HCT116 (cell line): ENCODE data around the gene PRELID1. TPM values are rescaled to one million over a fixed set of nuclear protein-coding genes. Genes with fewer than 3 reads are reported as not detected.

Experiments used
- ATAC-seq: fragments of 200-7000 bp; cut with Tn5 transposase; 2 replicates; pipeline ENCODE4 v1.9.1; 2020; ENCODE audit warnings: mild to moderate bottlenecking, moderate library complexity
- Bru-seq: library from RNA; stranded (reverse); fragments of 400-500 nt; gene quantifications from one replicate; lab custom pipeline; 2021; lab: Mats Ljungman, UMichigan
- BruChase-seq, 2 experiments: library from RNA; stranded (reverse); fragments of 400-500 nt; gene quantifications; one replicate each; lab custom pipeline; 2021; lab: Mats Ljungman, UMichigan
- BruUV-seq: library from RNA; stranded (reverse); fragments of 400-500 nt; replicated peaks from 2 replicates; lab custom pipeline; 2021; lab: Mats Ljungman, UMichigan
- CTCF ChIA-PET: fragments of 300-600 bp; sonication (Branson Sonifier 250); formaldehyde crosslinking; loops from one replicate; lab custom pipeline; 2021; ENCODE audit warnings: antibody characterized with exemption; lab: Charles Lee
- POLR2A ChIA-PET: fragments of 300-600, 350-600 bp; sonication (Branson Sonifier 250); formaldehyde crosslinking; loops from one replicate; lab custom pipeline; 2021; ENCODE audit warnings: antibody characterized with exemption; lab: Charles Lee
- RAD21 ChIA-PET, 2 experiments: fragments of 300-600 bp; sonication (Branson Sonifier 250); formaldehyde crosslinking; loops; one replicate each; lab custom pipeline; 2023; ENCODE audit warnings: low total read pairs in 2 of 2; ENCODE audit not compliant: uncharacterized antibody in 2 of 2, unreplicated experiment in 2 of 2, low non-redundant PET in 1 of 2; lab: Charles Lee
- DNase-seq: peaks from one replicate; pipeline ENCODE4 v3.0.0-alpha.2; 2010; ENCODE audit warnings: low read depth, low spot score
- H2AFZ ChIP-seq: fragments of 200-600 bp; shearing (Covaris generic), sonication (generic); 2 replicates; pipeline ENCODE4 v1.6.1; 2017; ENCODE audit warnings: low read depth, mixed run types, mixed read lengths, antibody characterized with exemption, low read length; ENCODE audit not compliant: poor library complexity, severe bottlenecking
- H3K27ac ChIP-seq: 2 replicates; pipeline ENCODE4 v1.5.1; 2012; ENCODE audit warnings: low read depth, low read length
- H3K27me3 ChIP-seq: fragments of 200-600 bp; sonication (generic); 2 replicates; pipeline ENCODE4 v1.6.1; 2016; ENCODE audit warnings: mixed run types, low read length, mixed read lengths; ENCODE audit not compliant: insufficient read depth
- H3K36me3 ChIP-seq, 2 experiments: fragments of 200-500 bp in 1 of 2; fragments of 200-600 bp in 1 of 2; sonication (Bioruptor generic) in 1 of 2; sonication (generic) in 1 of 2; 2 replicates each; pipeline versions ENCODE4 v1.5.1 to v1.6.1; 2014 to 2016; ENCODE audit warnings: low read length in 2 of 2, inconsistent platforms in 1 of 2, mixed read lengths in 1 of 2, mixed run types in 1 of 2; ENCODE audit not compliant: insufficient read depth in 2 of 2, control insufficient read depth in 1 of 2
- H3K4me1 ChIP-seq, 2 experiments: fragments of 200-600 bp in 1 of 2; sonication (generic) in 1 of 2; 2 replicates each; pipeline versions ENCODE4 v1.5.1 to v1.6.1; 2012 to 2017; ENCODE audit warnings: low read length in 2 of 2, inconsistent platforms in 1 of 2, mild to moderate bottlenecking in 1 of 2, mixed read lengths in 1 of 2, mixed run types in 1 of 2, moderate library complexity in 1 of 2; ENCODE audit not compliant: insufficient read depth in 2 of 2, control insufficient read depth in 1 of 2
- H3K4me2 ChIP-seq: fragments of 200-600 bp; sonication (generic); 2 replicates; pipeline ENCODE4 v1.6.1; 2017; ENCODE audit warnings: mixed run types, low read length, mixed read lengths
- H3K4me3 ChIP-seq, 2 experiments: fragments of 200-600 bp in 1 of 2; sonication (generic) in 1 of 2; replicated peaks in 1 of 2; 2 replicates each; pipeline ENCODE4 v1.5.1; 2011 to 2016; ENCODE audit warnings: low read length in 2 of 2, control low read depth in 1 of 2, low read depth in 1 of 2, mild to moderate bottlenecking in 1 of 2, mixed read lengths in 1 of 2, mixed run types in 1 of 2
- H3K79me2 ChIP-seq: fragments of 200-600 bp; sonication (generic); 2 replicates; pipeline ENCODE4 v1.6.1; 2017; ENCODE audit warnings: mild to moderate bottlenecking, mixed run types, low read length, moderate library complexity, mixed read lengths; ENCODE audit not compliant: insufficient read depth
- H3K9ac ChIP-seq: fragments of 200-600 bp; sonication (generic); 2 replicates; pipeline ENCODE4 v1.6.1; 2016; ENCODE audit warnings: low read length, mixed read lengths
- H3K9me2 ChIP-seq: fragments of 200-600 bp; sonication (generic), shearing (Covaris generic); 2 replicates; pipeline ENCODE4 v1.6.1; 2017; ENCODE audit warnings: mixed run types, mild to moderate bottlenecking, moderate library complexity; ENCODE audit not compliant: insufficient read depth
- H3K9me3 ChIP-seq, 2 experiments: fragments of 200-500 bp in 1 of 2; fragments of 200-600 bp in 1 of 2; sonication (Bioruptor generic) in 1 of 2; sonication (generic) in 1 of 2; 2 replicates each; pipeline ENCODE4 v1.6.1; 2014 to 2017; ENCODE audit warnings: low read length in 2 of 2, mixed read lengths in 2 of 2, inconsistent platforms in 1 of 2, low read depth in 1 of 2, mild to moderate bottlenecking in 1 of 2, mixed run types in 1 of 2, moderate library complexity in 1 of 2; ENCODE audit not compliant: control insufficient read depth in 1 of 2, insufficient read depth in 1 of 2
- H4K20me1 ChIP-seq: fragments of 200-600 bp; sonication (generic), shearing (Covaris generic); 2 replicates; pipeline ENCODE4 v1.6.1; 2017; ENCODE audit warnings: mixed run types, mild to moderate bottlenecking, moderate library complexity; ENCODE audit not compliant: insufficient read depth
- ATF3 ChIP-seq: IDR thresholded peaks from 2 replicates; pipeline ENCODE4 v1.6.1; 2012
- CBX3 ChIP-seq: IDR thresholded peaks from 2 replicates; pipeline ENCODE4 v1.6.1; 2012; ENCODE audit warnings: low read depth
- CEBPB ChIP-seq: IDR thresholded peaks from 2 replicates; pipeline ENCODE4 v1.6.1; 2012; ENCODE audit warnings: low read depth
- EGR1 ChIP-seq: IDR thresholded peaks from 2 replicates; pipeline ENCODE4 v1.6.1; 2012; ENCODE audit warnings: low read depth
- ELF1 ChIP-seq: IDR thresholded peaks from 2 replicates; pipeline ENCODE4 v1.6.1; 2012; ENCODE audit warnings: low read depth, borderline replicate concordance
- EZH2 ChIP-seq: fragments of 200-600 bp; sonication (generic); IDR thresholded peaks from 2 replicates; pipeline ENCODE4 v1.6.1; 2017; ENCODE audit warnings: antibody characterized with exemption, mixed run types
- EZH2phosphoT487 ChIP-seq: fragments of 200-600 bp; IDR thresholded peaks from 2 replicates; pipeline ENCODE4 v1.6.1; 2018; ENCODE audit warnings: antibody characterized with exemption, borderline replicate concordance
- JUND ChIP-seq: IDR thresholded peaks from 2 replicates; pipeline ENCODE4 v1.6.1; 2012
- MAX ChIP-seq: IDR thresholded peaks from 2 replicates; pipeline ENCODE4 v1.6.1; 2012
- POLR2A ChIP-seq: IDR thresholded peaks from 2 replicates; pipeline ENCODE4 v1.7.0; 2011; ENCODE audit warnings: borderline replicate concordance; ENCODE audit not compliant: insufficient read depth, insufficient read length; ENCODE audit errors: extremely low read depth
- RAD21 ChIP-seq: IDR thresholded peaks from 2 replicates; pipeline ENCODE4 v1.6.1; 2012; ENCODE audit warnings: low read depth, mild to moderate bottlenecking
- REST ChIP-seq: IDR thresholded peaks from 2 replicates; pipeline ENCODE4 v1.6.1; 2012; ENCODE audit warnings: low read depth
- SIN3A ChIP-seq: IDR thresholded peaks from 2 replicates; pipeline ENCODE4 v1.6.1; 2012; ENCODE audit warnings: low read depth
- SP1 ChIP-seq: IDR thresholded peaks from 2 replicates; pipeline ENCODE4 v1.6.1; 2012; ENCODE audit warnings: low read depth
- SRF ChIP-seq: IDR thresholded peaks from 2 replicates; pipeline ENCODE4 v1.6.1; 2012; ENCODE audit warnings: low read depth
- TCF7L2 ChIP-seq: IDR thresholded peaks from 2 replicates; pipeline ENCODE4 v1.7.0; 2011; ENCODE audit warnings: borderline replicate concordance, inconsistent platforms; ENCODE audit not compliant: insufficient read depth, insufficient read length; ENCODE audit errors: extremely low read depth
- YY1 ChIP-seq: IDR thresholded peaks from 2 replicates; pipeline ENCODE4 v1.6.1; 2011; ENCODE audit warnings: low read length, low read depth, moderate library complexity, mild to moderate bottlenecking; ENCODE audit not compliant: insufficient replicate concordance; ENCODE audit errors: extremely low read depth
- ZBTB33 ChIP-seq: IDR thresholded peaks from 2 replicates; pipeline ENCODE4 v1.6.1; 2011; ENCODE audit warnings: mild to moderate bottlenecking, low read length, moderate library complexity; ENCODE audit not compliant: insufficient replicate concordance; ENCODE audit errors: extremely low read depth
- intact Hi-C: fragments of 100-400 bp; cut with micrococcal nuclease; formaldehyde crosslinking; loops from 2 replicates; pipeline ENCODE4 v1.10.0; 2022
- long read RNA-seq: library from polyadenylated mRNA; unstranded; transcript quantifications from one replicate; pipeline ENCODE4 v2.0.0, GENCODE V29; 2021; ENCODE audit not compliant: unreplicated experiment
- polyA plus RNA-seq: library from polyadenylated mRNA; unstranded; fragments of >200 nt; gene quantifications from 2 replicates; pipeline ENCODE4 v1.2.1, GENCODE V29; 2012; ENCODE audit warnings: missing spikeins
- total RNA-seq: library from RNA; stranded (reverse); gene quantifications from one replicate; pipeline ENCODE4 v1.2.1, GENCODE V29; 2021; ENCODE audit not compliant: unreplicated experiment

Gene PRELID1
- total RNA-seq = 223 TPM
- polyA plus RNA-seq = 181 and 221 TPM in 2 replicates
- Bru-seq, nascent RNA = percentile 92 among the genes with signal in this experiment
- BruChase-seq, experiment 1, labeled RNA remaining after a 6-hour chase = percentile 96 among the genes with signal in this experiment
- BruChase-seq, experiment 2, labeled RNA remaining after a 2-hour chase = percentile 93 among the genes with signal in this experiment
- long read RNA-seq, transcript PRELID1-201 (5 exons, 1,261 nt) = major isoform, 403 of 434 reads
- long read RNA-seq, partial matches to known transcripts = 7 of 434 reads
- long read RNA-seq, other reads (novel, unspliced or antisense) = 22 of 434 reads

GRCh38 chr5:177303121-177303924, at the start of gene PRELID1, which contains the start of gene RAB24:
Gene PRELID1, plus strand, starts transcription at chr5:177303799. Its CDS starts 187 bp downstream, at chr5:177303986.
Gene RAB24, minus strand, starts transcription at chr5:177303719. Its CDS starts 431 bp downstream, at chr5:177303288.
- H3K27ac ChIP-seq = peak within 1 kb of the TSS; percentile 72
- peak within 1 kb of the TSS; percentile 92 for H3K4me2 ChIP-seq
- no peak for DNase-seq
- RAD21 ChIA-PET = no interaction called here
- intact Hi-C loops = loop anchor here (5.0 to 10.0 kb wide), 2 partner anchors 199 to 649 kb away; no protein-coding TSS in a partner anchor
- peaks cover 28% of the 10 kb centered on the region for H3K79me2 ChIP-seq
- CTCF ChIA-PET = no interaction called here
- peaks cover 8% of the 10 kb centered on the region; the same call in 1 of the 2 replicates for H4K20me1 ChIP-seq
- H2AFZ ChIP-seq = no peak within 1 kb of the TSS
- no peaks in the 10 kb centered on the region for H3K9me2 ChIP-seq
- peak within 1 kb of the TSS; percentile 88 to 99 for H3K4me3 ChIP-seq
- no peaks in the 10 kb centered on the region for H3K9me3 ChIP-seq
- BruUV-seq = TSS peak; percentile 49
- POLR2A ChIA-PET = no interaction called here
- H3K27me3 ChIP-seq = no peaks in the 10 kb centered on the region
- ATAC-seq = peak; percentile 58
- H3K36me3 ChIP-seq = peaks cover 8 to 14% of the 10 kb centered on the region in 2 experiments; a peak in 2 of 4 replicates
- H3K4me1 ChIP-seq = peaks cover 19 to 63% of the 10 kb centered on the region in 2 experiments
- peak within 1 kb of the TSS; percentile 99 for H3K9ac ChIP-seq
- TF ChIP-seq ZBTB33 (no peak), ELF1 (no peak), EZH2phosphoT487 (no peak), CBX3 (no peak), JUND (no peak), SIN3A (no peak), TCF7L2 (no peak), ATF3 (no peak), SRF (no peak), YY1 (peak; percentile 85), RAD21 (no peak), SP1 (no peak), POLR2A (peak; percentile 69), EZH2 (no peak), CEBPB (no peak), REST (no peak), MAX (no peak), EGR1 (no peak)
